Rectal smooth muscle tissue (tissue), 1 donor: ENCODE results near the gene JUND.

Experiments
- H3K27ac ChIP-seq: one replicate; pipeline ENCODE4 v1.7.0; 2013; ENCODE audit warnings: low read depth, low read length, inconsistent platforms
- H3K27me3 ChIP-seq: one replicate; pipeline ENCODE4 v1.7.0; 2013; ENCODE audit warnings: low read length; ENCODE audit not compliant: control insufficient read depth, insufficient read depth
- H3K36me3 ChIP-seq: one replicate; pipeline ENCODE4 v1.7.0; 2013; ENCODE audit warnings: low read length; ENCODE audit not compliant: control insufficient read depth, insufficient read depth
- H3K4me1 ChIP-seq: one replicate; pipeline ENCODE4 v1.7.0; 2013; ENCODE audit warnings: low read length; ENCODE audit not compliant: control insufficient read depth, insufficient read depth
- H3K4me3 ChIP-seq: one replicate; pipeline ENCODE4 v1.7.0; 2013; ENCODE audit warnings: low read length
- H3K9ac ChIP-seq: one replicate; pipeline ENCODE4 v1.7.0; 2013; ENCODE audit warnings: low read length

Gene JUND

GRCh38 chr19:18269070-18269723 is 12.2 kb downstream of the JUND start:
- Histone ChIP-seq H3K9ac (no peak overlapping the region), H3K4me1 (peaks cover under 1% of the 10 kb centered on the region), H3K27ac (no peak overlapping the region), H3K27me3 (no peaks in the 10 kb centered on the region), H3K36me3 (peaks cover 6% of the 10 kb centered on the region), H3K4me3 (no peak overlapping the region)

DNA sequence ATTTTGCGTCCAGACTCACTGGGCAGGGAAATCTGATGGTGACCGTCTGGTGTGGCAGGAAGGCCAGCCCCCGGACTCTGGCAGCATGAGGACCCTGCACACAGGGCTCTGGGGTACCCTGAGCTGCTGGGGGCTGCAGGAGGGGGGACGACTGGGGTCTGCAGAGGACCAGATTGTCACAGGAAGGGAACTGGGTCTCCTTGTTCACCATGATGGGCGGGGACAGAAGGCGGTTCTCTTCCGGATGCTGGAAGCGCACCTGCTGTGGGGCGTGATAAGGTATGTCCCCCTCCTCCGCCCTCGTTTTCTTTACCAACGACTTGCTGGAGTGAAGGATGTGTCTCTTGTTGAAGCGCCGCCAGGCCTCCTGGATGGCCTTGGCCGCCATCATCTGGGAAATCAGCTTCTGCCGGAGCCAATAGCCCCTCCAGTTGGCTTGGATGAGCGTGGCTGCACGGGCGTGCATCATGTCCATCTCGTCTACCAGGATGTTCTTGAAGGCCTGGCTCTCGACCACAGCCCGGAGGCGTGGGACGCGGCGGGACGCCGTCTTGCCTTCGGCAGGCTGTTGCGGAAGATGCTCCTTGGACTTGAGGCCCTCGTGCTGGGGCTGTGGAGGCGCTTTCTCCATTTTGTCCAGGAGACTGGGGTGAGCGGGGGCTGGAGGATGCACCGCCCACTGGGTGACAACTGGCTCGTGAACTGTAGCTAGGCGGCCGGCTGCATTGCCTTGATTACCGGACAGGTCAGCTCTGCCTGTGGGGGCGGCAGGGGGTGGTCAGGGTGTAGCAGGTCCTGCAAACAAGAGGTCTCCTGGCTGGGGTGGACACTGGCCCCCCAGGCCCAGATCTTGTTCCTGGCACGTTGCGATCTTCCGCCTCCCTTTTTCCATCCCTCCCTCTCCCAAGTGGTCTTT is 14.4 kb downstream of the JUND start:
- H3K4me3 ChIP-seq, result no peak overlapping the region
- no peak overlapping the region for H3K27ac ChIP-seq
- H3K4me1 ChIP-seq, result no peaks in the 10 kb centered on the region
- H3K9ac ChIP-seq, result no peak overlapping the region
- H3K36me3 ChIP-seq, result peaks cover 6% of the 10 kb centered on the region
- no peaks in the 10 kb centered on the region for H3K27me3 ChIP-seq

- no peak overlapping the region for H3K27ac ChIP-seq
These were observed 15.8 kb downstream of the JUND start for GRCh38 chr19:18265582-18265981.

DNA sequence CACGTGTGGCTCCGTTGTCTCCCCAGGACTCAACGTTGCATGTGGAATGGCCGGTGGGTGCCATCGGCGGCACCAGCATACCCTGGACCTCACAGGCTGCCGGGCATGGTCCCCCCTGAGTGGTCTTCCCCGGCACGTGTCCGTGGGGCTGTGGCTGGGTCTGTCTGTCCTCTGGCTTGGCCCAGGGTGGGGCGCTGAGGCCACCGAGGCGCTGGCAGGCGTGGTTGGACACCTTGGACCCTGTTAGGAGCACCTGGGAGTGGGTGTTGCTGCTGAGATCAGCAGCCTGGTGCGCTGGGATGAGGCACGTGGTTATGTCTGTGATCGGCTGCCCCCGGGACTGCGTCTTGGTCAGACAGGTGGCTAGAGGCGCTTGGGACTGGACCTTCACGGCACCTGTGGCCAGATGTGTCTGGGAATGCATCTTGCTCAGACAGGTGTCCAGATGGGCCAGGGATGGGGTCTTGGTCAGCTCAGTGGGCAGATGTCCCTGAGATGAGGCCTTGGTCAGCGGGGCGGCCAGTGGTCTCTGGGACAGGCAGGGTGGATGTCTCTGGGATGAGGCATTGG is 16.4 kb downstream of the JUND start:
- no peaks in the 10 kb centered on the region for H3K4me1 ChIP-seq
- H3K27me3 ChIP-seq, result no peaks in the 10 kb centered on the region
- no peak overlapping the region for H3K27ac ChIP-seq
- no peak overlapping the region for H3K9ac ChIP-seq
- H3K4me3 ChIP-seq, result no peak overlapping the region
- H3K36me3 ChIP-seq, result peaks cover 6% of the 10 kb centered on the region

More at GRCh38 chr19:18265582-18265981, 15.8 kb downstream of the JUND start:
- no peak overlapping the region for H3K4me3 ChIP-seq
- H3K9ac ChIP-seq, result no peak overlapping the region
- no peaks in the 10 kb centered on the region for H3K27me3 ChIP-seq
- no peaks in the 10 kb centered on the region for H3K4me1 ChIP-seq
- peaks cover 6% of the 10 kb centered on the region for H3K36me3 ChIP-seq

GRCh38 chr19:18264137-18264854 is 17.1 kb downstream of the JUND start:
- Histone ChIP-seq H3K9ac (no peak overlapping the region), H3K36me3 (peaks cover 6% of the 10 kb centered on the region)

GRCh38 chr19:18263324-18264136 is 17.9 kb downstream of the JUND start:
- H3K27ac ChIP-seq, result no peak overlapping the region
- H3K27me3 ChIP-seq, result no peaks in the 10 kb centered on the region
- peaks cover 6% of the 10 kb centered on the region for H3K36me3 ChIP-seq
- H3K4me3 ChIP-seq, result no peak overlapping the region
- no peaks in the 10 kb centered on the region for H3K4me1 ChIP-seq
- no peak overlapping the region for H3K9ac ChIP-seq

More at GRCh38 chr19:18264137-18264854, 17.1 kb downstream of the JUND start:
- Histone ChIP-seq H3K27me3 (no peaks in the 10 kb centered on the region), H3K27ac (no peak overlapping the region), H3K4me1 (no peaks in the 10 kb centered on the region), H3K4me3 (no peak overlapping the region)

DNA sequence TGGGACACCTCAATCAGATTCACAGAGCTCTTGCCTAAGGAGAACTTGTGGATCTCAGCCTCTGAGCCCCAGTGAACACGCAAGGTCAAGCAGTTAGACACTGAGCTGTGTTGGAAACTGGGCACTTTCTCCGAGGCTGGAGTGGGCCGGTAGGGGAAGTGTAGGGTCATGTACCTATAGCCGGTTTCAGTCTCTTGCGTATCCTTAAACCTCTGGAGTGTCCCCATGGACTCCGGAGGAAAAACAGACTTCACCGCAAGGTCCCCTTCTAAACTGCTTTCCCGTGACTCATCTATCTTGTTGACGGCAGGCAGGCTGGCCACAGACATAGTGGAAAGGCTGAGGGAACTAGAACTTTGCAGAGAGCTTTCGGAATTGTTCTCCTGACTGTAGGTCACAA is 18.5 kb downstream of the JUND start:
- Histone ChIP-seq H3K4me3 (no peak overlapping the region), H3K36me3 (peaks cover 6% of the 10 kb centered on the region), H3K27ac (no peak overlapping the region), H3K4me1 (no peaks in the 10 kb centered on the region), H3K27me3 (no peaks in the 10 kb centered on the region), H3K9ac (no peak overlapping the region)

DNA sequence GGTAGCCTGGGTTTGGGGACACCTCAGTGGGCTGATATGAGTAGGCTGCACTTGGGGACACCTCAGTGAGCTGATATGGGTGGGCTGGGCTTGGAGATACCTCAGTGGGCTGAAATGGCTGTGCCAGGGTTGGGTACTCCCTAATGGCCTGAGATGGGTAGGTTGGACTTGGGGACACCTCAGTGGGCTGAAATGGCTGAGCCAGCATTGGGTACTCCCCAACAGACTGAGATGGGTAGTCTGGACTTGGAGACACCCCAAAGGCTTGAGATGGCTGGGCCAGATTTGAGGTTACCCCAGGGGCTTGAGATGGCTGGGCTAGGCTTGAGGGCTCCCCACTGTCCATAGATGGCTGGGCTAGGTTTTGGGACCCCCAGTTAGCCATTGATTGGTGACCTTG is 19.3 kb downstream of the JUND start:
- H3K27me3 ChIP-seq, result no peaks in the 10 kb centered on the region
- peaks cover 6% of the 10 kb centered on the region for H3K36me3 ChIP-seq
- H3K27ac ChIP-seq, result no peak overlapping the region
- no peaks in the 10 kb centered on the region for H3K4me1 ChIP-seq
- no peak overlapping the region for H3K9ac ChIP-seq
- no peak overlapping the region for H3K4me3 ChIP-seq

DNA sequence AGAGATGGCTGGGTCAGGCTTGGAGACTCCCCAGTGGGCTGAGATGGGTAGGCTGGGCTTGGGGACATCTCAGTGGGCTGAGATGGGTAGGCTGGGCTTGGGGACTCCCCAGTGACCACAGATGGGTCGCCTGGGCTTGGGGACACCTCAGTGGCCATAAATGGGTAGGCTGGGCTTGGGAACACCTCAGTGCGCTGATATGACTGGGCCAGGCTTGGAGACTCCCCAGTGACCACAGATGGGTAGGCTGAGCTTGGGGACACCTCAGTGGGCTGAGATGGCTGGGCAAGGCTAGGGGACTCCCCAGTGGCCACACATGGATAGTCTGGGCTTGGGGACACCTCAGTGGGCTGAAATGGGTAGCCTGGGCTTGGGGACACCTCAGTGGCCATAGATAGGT is 19.9 kb downstream of the JUND start:
- no peak overlapping the region for H3K9ac ChIP-seq
- no peak overlapping the region for H3K4me3 ChIP-seq
- H3K36me3 ChIP-seq, result peaks cover 1% of the 10 kb centered on the region
- no peak overlapping the region for H3K27ac ChIP-seq
- H3K4me1 ChIP-seq, result no peaks in the 10 kb centered on the region
- no peaks in the 10 kb centered on the region for H3K27me3 ChIP-seq

DNA sequence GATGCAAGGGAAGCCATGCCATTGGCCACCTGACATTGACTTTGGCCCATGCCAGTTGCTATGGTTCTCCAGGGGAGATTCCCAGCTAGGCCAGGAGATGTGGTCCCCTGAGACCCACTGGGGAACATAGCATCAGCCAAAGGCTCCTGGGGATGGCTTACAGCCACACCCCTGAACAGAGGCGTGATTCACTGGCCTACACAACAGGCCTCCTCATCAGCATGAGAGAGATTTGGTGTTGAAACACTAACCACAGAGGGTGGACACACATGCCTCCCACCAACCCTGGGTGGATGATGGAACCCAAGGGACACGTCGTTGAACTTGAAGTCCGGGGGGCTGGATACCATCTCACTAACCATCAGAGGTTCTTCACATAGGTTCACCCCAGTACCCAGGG is 21.5 kb downstream of the JUND start:
- Histone ChIP-seq H3K27ac (no peak overlapping the region), H3K36me3 (no peaks in the 10 kb centered on the region), H3K4me1 (no peaks in the 10 kb centered on the region), H3K4me3 (no peak overlapping the region), H3K9ac (no peak overlapping the region), H3K27me3 (no peaks in the 10 kb centered on the region)

DNA sequence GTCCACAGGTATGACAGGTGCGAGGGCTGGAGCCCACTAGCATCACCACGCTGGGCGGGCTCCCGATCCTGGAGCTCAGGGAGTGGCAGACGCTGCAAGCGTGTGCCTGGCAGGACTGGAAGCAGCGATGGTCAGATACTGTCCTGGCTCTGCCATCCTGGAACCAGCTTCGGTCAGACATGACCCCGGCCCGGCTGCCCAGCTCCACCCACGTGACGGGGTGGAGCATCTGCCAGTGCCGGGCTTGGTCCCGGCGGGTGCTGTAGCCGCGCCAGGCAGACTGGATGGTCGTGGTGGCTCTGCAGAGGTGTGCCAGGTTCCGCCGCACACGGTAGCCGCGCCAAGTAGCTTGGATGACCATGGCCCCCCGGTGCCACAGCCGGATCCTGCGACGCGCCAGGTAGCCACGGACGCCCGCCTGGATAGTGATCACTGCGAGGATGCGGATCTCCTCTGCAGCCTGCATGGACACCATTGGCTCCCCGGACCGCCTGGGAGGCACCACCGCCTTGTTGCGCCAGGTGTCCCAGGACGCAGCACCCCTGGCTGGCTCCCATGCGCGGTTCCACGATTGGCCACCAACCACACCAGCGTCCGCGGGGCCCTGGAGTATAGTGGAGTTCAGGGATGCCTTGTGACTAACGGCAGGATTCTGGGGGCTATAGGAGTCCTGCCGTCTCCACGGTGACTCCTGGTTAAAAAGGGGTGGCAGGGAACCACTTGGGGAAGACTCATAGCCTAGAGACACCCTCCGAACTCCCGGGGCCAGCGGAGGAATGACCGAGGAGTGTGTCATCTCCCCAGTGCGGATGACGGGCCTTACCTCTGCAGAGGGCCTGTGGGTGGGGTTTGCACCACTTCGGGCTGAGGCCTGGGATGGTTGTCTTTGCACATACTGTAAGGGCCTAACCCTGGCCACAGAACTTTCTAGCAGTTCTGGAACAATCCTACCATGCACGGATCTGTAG is 23.6 kb downstream of the JUND start:
- Histone ChIP-seq H3K4me3 (no peak overlapping the region), H3K4me1 (no peaks in the 10 kb centered on the region), H3K27me3 (no peaks in the 10 kb centered on the region), H3K27ac (no peak overlapping the region), H3K36me3 (no peaks in the 10 kb centered on the region), H3K9ac (no peak overlapping the region)
